GM10847 (cell line): ENCODE results near the gene BEX5.
"Not testable (repeated sequence)": the region's sequence is repeated elsewhere in the genome, so short reads cannot be mapped to it uniquely, and the experiment has no call there.

Experiments
- POLR2A ChIP-seq: IDR thresholded peaks from 2 replicates; pipeline ENCODE4 v1.6.1; 2011; ENCODE audit not compliant: insufficient read length; ENCODE audit errors: extremely low read depth

BEX5 gene

DNA sequence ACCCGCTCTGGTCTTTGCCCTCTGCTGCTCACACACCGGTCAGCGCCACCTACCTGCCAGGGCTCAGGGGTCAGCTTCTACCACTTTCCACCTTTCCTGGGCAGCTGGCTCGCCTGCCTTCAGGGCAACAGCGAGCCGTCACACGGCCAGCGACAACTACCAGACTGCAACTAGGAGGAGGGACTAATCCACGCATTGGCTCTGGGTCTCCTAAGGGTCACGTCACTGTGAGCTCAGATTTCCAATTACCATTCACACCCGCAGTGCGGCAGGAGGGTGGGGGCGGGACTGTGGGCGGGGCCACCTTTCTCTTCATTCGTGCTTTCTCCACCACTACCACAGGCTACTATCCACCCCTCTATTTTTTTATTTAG lies at the start of gene BEX5:
Gene BEX5, minus strand, starts transcription at position 172 of the 374 bp plus-strand sequence. CDS start 1,712 bp downstream, outside the sequence.
- no peak for TF ChIP-seq POLR2A

DNA sequence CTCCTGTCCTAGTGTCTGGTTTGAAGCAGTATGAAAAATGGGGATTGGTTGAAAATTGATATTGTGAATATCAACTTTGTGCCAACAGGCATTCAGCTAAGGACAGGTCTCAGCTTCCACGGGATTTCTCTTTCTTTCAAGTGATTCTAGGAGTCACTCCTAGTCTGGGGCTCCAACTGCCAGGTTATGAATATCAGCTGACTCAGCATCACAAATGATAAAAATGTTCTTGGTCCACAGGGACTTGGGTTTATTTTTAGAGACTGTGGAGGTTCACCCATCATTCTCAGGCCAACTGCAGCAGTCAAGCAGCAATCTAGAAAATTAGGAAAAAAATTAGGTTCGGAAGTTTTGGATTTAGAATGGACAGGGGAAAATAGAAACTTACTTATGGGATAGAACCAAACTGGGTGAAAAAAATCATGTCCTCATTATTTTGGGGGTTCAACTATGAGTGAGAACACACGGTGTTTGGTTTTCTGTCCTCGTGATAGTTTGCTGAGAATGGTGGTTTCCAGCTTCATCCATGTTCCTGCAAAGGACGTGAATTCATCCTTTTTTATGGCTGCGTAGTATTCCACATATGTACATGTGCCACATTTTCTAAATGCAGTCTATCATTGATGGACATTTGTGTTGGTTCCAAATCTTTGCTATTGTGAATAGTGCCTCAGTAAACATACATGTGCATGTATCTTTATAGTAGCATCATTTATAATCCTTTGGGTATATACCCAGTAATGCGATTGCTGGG lies 30.4 kb upstream of the BEX5 start:
- no peak for TF ChIP-seq POLR2A

DNA sequence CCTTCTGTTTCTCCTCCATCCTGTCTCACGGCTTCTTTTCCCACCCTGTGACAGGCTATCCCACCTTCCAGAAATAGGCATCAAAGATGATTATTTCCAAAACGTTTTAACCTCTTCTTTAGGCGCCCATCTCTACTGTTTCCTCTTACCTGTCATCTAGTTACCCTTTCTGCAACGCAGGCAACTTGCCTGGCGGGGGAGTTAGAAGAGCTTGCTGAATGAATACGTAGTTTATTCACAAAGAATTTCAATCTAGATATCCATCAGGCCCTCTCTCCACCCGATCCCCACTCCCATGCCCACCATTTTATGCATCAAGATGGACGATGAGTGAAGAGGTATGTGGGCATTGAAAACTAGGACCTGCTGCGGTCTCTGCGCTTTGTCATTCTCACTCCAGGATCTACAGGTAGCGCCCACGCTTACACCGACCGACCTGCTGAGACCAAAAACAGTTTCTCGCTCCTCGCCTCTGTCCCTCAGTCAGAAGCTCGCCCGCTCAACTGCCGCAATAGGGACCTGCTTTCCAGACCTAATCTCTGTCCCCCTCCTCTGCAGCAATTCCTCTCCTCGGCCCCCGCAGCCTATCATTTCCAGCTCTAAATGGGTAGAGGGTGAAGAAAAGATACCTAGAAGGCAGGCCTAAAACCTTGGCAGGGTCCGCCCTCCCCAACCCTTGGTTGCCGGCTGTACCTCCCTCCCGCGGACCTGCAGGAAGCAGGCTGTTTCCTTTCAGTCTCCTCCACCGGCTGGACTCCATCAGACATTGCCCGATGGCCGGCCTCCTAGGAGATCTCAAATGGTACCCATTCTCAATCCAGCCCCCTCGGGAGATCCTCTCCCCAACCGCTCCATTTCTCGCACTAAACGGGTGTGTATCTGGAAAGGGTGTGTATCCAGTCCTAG lies 624 bp downstream of the BEX5 start:
- TF ChIP-seq POLR2A: no peak

DNA sequence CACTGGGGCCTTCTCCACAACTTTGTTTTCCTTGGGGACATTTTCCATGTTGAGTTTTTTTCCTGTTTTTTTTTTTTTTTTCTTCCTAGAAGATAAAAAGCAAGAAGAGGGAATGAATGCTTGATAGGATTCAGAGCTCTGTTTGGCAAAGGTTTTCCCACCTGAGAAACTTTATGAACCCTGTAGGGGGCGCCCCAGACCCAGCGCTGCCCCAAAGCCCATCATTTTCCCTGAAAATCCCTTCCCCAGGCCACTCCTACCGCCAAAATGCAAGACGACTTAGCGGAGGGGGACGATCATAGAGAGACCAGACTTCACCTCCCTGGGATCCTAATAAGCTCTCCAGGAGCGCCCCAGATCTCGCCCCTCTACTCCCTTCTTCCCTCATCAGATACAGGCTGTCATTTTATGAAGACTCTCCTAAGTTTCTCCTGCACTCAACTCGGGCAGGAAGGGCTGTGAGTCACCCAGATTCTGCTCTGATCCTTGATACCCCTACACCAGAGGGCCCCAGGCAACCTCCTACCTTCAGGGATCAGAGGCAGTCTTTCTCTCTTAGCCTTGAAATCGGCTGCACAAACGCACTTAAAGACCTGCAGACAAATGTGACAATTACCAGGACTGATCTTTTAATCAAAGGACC lies 1.4 kb downstream of the BEX5 start:
- no peak for TF ChIP-seq POLR2A

DNA sequence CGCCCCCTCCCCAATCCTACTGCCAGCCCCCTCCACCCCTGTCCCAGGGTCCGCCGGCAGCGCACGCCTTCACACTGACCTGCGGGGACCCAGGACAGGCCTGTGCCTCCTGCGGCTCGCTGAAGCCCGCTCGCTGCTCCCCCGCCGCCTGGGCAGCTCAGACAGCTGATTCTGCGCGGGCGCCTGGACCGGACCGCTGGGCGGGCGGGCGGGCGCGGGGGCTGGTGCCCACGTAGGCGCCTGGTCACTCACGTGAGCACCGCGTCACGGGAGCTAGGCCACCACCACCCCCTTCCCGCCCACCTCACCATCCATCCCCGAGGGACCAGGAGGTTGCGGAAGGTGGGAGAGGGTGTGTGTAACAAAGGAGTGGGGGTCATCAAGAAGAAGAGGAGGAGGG lies 13.5 kb downstream of the BEX5 start, which contains the start of gene TCEAL6:
Gene TCEAL6, minus strand, starts transcription at position 208 of the 400 bp plus-strand sequence.
- not testable (repeated sequence) for TF ChIP-seq POLR2A

DNA sequence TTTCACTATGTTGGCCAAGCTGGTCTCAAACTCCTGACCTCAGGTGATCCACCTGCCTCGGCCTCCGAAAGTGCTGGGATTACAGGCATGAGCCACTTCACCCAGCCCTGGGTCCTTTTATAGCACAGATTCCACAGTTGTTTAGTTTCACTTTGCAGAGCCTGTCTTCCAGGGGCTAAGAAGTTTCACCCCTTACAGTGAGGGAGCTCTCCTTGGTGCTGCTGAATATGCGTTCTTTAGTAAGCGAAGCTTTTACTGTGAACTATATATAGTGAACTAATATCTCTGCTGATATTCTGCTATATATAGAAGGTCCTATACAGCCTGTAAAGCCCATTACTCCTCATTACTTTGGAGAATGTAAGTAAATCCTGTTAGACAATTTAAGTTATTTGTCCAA lies 17.7 kb downstream of the BEX5 start:
- no peak for TF ChIP-seq POLR2A

DNA sequence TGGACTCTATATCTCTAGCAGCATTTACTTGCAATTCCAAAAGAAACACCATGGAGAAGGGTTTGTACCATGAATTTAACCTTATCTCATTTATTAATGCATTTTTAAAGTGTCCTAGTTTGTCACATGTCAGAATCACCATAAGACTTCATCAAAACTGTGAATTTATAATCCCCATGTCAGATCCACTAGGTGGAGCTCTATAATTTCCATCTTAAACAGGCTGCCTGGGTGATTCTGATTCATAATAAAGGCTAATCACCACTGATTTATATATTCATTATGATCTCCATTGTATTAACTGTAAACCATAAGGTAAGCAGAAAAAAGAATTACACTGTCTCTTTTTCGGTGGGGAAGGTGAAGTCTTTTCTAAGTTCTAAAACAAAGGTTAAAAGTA lies 26.3 kb downstream of the BEX5 start:
- no peak for TF ChIP-seq POLR2A

DNA sequence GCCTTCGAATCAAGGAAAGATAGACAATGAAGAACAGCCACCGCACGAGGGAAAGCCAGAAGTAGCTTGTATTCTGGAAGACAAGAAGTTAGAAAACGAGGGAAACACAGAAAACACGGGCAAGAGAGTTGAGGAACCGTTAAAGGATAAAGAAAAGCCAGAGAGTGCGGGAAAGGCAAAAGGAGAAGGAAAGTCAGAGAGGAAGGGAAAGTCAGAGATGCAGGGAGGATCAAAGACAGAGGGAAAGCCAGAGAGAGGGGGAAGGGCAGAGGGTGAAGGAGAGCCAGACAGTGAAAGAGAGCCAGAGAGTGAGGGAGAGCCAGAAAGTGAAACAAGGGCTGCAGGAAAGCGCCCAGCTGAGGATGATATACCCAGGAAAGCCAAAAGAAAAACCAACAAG lies 28.9 kb downstream of the BEX5 start:
- TF ChIP-seq POLR2A: no peak

DNA sequence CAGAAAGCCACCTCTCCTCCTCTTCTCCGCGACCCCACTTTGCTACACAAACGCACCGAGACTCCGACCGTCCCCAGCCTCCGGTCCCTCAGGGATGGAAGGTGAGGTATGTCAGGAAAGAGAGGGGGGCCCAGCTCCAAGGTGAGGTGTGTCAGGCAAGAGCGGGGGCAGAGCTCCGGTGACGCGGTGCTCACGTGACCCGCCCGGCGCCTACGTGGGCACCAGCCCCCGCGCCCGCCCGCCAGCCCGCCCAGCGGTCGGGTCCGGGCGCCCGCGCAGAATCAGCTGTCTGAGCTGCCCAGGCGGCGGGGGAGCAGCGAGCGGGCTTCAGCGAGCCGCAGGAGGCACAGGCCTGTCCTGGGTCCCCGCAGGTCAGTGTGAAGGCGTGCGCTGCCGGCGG lies 30.3 kb downstream of the BEX5 start, which contains the start of gene TCEAL2:
Gene TCEAL2, plus strand, starts transcription at position 244 of the 400 bp plus-strand sequence. CDS start 1,152 bp downstream, outside the sequence.
- not testable (repeated sequence) for TF ChIP-seq POLR2A

DNA sequence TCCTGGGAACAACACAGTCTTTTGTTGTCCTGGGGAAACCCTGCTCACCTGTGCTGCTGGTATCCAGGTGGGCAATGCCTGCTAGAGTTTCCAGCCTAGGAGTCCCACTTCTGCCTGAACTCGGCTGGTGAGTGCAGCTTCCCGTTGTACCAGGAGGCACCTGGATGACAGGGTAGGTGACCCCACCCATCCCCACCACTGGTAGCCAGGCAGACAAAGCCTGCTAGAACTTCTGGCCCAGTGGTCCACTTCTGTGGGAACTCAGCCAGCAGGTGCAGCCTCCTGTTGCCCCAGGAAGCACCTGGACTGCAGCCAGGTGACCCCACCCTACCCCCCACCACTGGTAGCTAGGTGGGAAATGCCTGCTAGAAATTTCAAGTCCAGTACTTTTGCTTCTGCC lies 40.0 kb downstream of the BEX5 start:
- TF ChIP-seq POLR2A: no peak

DNA sequence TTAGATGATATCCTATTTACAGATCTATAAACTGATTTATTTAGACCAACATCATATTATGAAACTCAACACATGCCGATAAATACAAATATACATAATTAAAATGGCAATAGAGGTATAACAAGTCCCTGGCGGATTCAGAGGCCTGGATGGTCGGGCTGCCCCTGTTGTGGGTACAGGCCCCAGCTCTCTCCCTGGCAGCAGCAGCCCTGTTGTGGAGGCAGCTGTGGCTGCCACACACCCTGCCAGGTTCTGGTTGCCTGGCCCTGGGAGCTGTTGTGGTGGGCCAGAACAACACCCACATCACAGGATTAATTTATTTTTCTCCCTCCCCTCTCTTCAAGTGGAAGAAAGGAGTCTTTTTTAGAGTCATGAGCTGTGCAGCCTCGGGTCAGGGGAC lies 42.4 kb downstream of the BEX5 start:
- TF ChIP-seq POLR2A: no peak
